H1 (cell line): ENCODE results near the gene CACNG3. TPM values are rescaled to one million over a fixed set of nuclear protein-coding genes. Genes with fewer than 3 reads are reported as not detected.

Source experiments
- CTCF ChIA-PET: fragments of 300-600 bp; sonication (Branson Sonifier 250); formaldehyde crosslinking; loops from one replicate; lab custom pipeline; 2021; ENCODE audit not compliant: partially characterized antibody; lab: Charles Lee
- POLR2A ChIA-PET: fragments of 300-600 bp; sonication (Branson Sonifier 250); formaldehyde crosslinking; loops from one replicate; lab custom pipeline; 2021; ENCODE audit warnings: inconsistent platforms; ENCODE audit not compliant: partially characterized antibody; lab: Charles Lee
- DNase-seq, 2 experiments: peaks; one replicate each; pipeline versions ENCODE4 v3.0.0 to v3.0.0-alpha.2; 2010 to 2022; ENCODE audit warnings: low spot score in 2 of 2, low read depth in 1 of 2, mixed read lengths in 1 of 2
- FAIRE-seq: peaks from 2 replicates; lab custom pipeline; 2011; peaks lifted over from hg19 to GRCh38; lab: Jason Lieb, UNC
- H2AFZ ChIP-seq: 2 replicates; pipeline ENCODE4 v1.8.1; 2012; ENCODE audit warnings: low read length, inconsistent platforms
- H2AK5ac ChIP-seq: 2 replicates; pipeline ENCODE4 v1.6.1; 2013; ENCODE audit warnings: low read depth, low read length
- H2BK120ac ChIP-seq: replicated peaks from 2 replicates; pipeline ENCODE3; 2013; ENCODE audit warnings: low read depth, low read length, inconsistent platforms
- H2BK12ac ChIP-seq: 2 replicates; pipeline ENCODE4 v1.6.1; 2013; ENCODE audit warnings: low read depth, low read length
- H2BK15ac ChIP-seq: 2 replicates; pipeline ENCODE4 v1.6.1; 2013; ENCODE audit warnings: low read length
- H2BK20ac ChIP-seq: 2 replicates; pipeline ENCODE4 v1.6.1; 2013; ENCODE audit warnings: low read length
- H2BK5ac ChIP-seq: 2 replicates; pipeline ENCODE4 v1.6.1; 2013; ENCODE audit warnings: low read depth, low read length
- H3K14ac ChIP-seq: 2 replicates; pipeline ENCODE4 v1.6.1; 2013; ENCODE audit warnings: inconsistent platforms; ENCODE audit not compliant: insufficient read length
- H3K18ac ChIP-seq: 2 replicates; pipeline ENCODE4 v1.6.1; 2013; ENCODE audit warnings: low read length; ENCODE audit errors: extremely low read depth
- H3K23ac ChIP-seq: 2 replicates; pipeline ENCODE4 v1.6.1; 2013; ENCODE audit warnings: inconsistent platforms; ENCODE audit not compliant: insufficient read length
- H3K23me2 ChIP-seq: 2 replicates; pipeline ENCODE4 v1.6.1; 2013; ENCODE audit warnings: low read depth, low read length
- H3K27ac ChIP-seq: 2 replicates; pipeline ENCODE4 v1.6.1; 2011; ENCODE audit warnings: low read depth, low read length, inconsistent platforms
- H3K27me3 ChIP-seq, 4 experiments: replicated peaks in 1 of 4; 1 replicate in 1 of 4; 2 replicates in 3 of 4; pipeline versions ENCODE4 v1.6.1 to v1.8.1; 2011 to 2013; ENCODE audit warnings: low read length in 3 of 4, mild to moderate bottlenecking in 3 of 4, inconsistent platforms in 2 of 4, mixed read lengths in 2 of 4, moderate library complexity in 1 of 4; ENCODE audit not compliant: control insufficient read depth in 3 of 4, insufficient read depth in 3 of 4; ENCODE audit errors: extremely low read depth in 1 of 4
- H3K36me3 ChIP-seq, 4 experiments: 2 replicates each; pipeline versions ENCODE4 v1.6.1 to v1.8.1; 2011 to 2013; ENCODE audit warnings: mild to moderate bottlenecking in 4 of 4, low read length in 3 of 4, moderate library complexity in 2 of 4, control low read depth in 1 of 4, inconsistent platforms in 1 of 4; ENCODE audit not compliant: insufficient read depth in 4 of 4, control insufficient read depth in 2 of 4
- H3K4ac ChIP-seq: replicated peaks from 2 replicates; pipeline ENCODE3; 2013; ENCODE audit warnings: low read length, low read depth, mixed read lengths, inconsistent platforms; ENCODE audit not compliant: insufficient read length
- H3K4me1 ChIP-seq, 4 experiments: replicated peaks in 1 of 4; 1 replicate in 1 of 4; 2 replicates in 3 of 4; pipeline versions ENCODE4 v1.6.1 to v1.8.1; 2011 to 2013; ENCODE audit warnings: low read length in 3 of 4, inconsistent platforms in 2 of 4, mixed read lengths in 1 of 4; ENCODE audit not compliant: insufficient read depth in 4 of 4, control insufficient read depth in 3 of 4
- H3K4me2 ChIP-seq, 2 experiments: 2 replicates each; pipeline versions ENCODE4 v1.6.1 to v1.8.1; 2011 to 2013; ENCODE audit warnings: low read depth in 2 of 2, low read length in 2 of 2, control low read depth in 1 of 2, inconsistent platforms in 1 of 2, mild to moderate bottlenecking in 1 of 2; ENCODE audit not compliant: insufficient read depth in 1 of 2
- H3K4me3 ChIP-seq, 4 experiments: fragments of 200-600, 300-600 bp in 1 of 4; sonication (generic), shearing (Covaris generic), sonication (Bioruptor Twin) in 1 of 4; 2 replicates each; pipeline versions ENCODE4 v1.5.1 to v1.8.1; 2011 to 2016; ENCODE audit warnings: low read length in 4 of 4, low read depth in 3 of 4, control low read depth in 2 of 4, inconsistent platforms in 2 of 4, mild to moderate bottlenecking in 2 of 4, mixed read lengths in 1 of 4, moderate library complexity in 1 of 4; ENCODE audit not compliant: insufficient read depth in 2 of 4; ENCODE audit errors: extremely low read depth in 1 of 4
- H3K56ac ChIP-seq: replicated peaks from 2 replicates; pipeline ENCODE3; 2013; ENCODE audit warnings: low read depth, mild to moderate bottlenecking, mixed read lengths, low read length, inconsistent platforms; ENCODE audit not compliant: insufficient read length
- H3K79me1 ChIP-seq: 2 replicates; pipeline ENCODE4 v1.6.1; 2013; ENCODE audit warnings: low read depth, low read length, control low read depth
- H3K79me2 ChIP-seq, 2 experiments: 2 replicates each; pipeline versions ENCODE4 v1.6.1 to v1.8.1; 2012 to 2013; ENCODE audit warnings: low read length in 2 of 2, mild to moderate bottlenecking in 2 of 2, inconsistent platforms in 1 of 2; ENCODE audit not compliant: insufficient read depth in 2 of 2, control insufficient read depth in 1 of 2
- H3K9ac ChIP-seq, 4 experiments: replicated peaks in 1 of 4; 1 replicate in 1 of 4; 2 replicates in 3 of 4; pipeline versions ENCODE4 v1.6.1 to v1.8.1; 2011 to 2013; ENCODE audit warnings: low read depth in 3 of 4, low read length in 3 of 4, control low read depth in 2 of 4, mild to moderate bottlenecking in 2 of 4, moderate library complexity in 2 of 4, inconsistent platforms in 1 of 4; ENCODE audit errors: extremely low read depth in 1 of 4
- H3K9me3 ChIP-seq, 2 experiments: 2 replicates each; pipeline versions ENCODE4 v1.6.1 to v1.8.1; 2012 to 2013; ENCODE audit warnings: mild to moderate bottlenecking in 2 of 2, moderate library complexity in 2 of 2, control low read depth in 1 of 2, inconsistent platforms in 1 of 2, low read depth in 1 of 2, low read length in 1 of 2, mixed read lengths in 1 of 2; ENCODE audit not compliant: insufficient read depth in 2 of 2
- H4K20me1 ChIP-seq, 2 experiments: replicated peaks in 1 of 2; 2 replicates each; pipeline versions ENCODE3 to v1.8.1; 2011 to 2013; ENCODE audit warnings: inconsistent platforms in 2 of 2, low read length in 2 of 2, mild to moderate bottlenecking in 1 of 2; ENCODE audit not compliant: insufficient read depth in 2 of 2, control insufficient read depth in 1 of 2
- H4K5ac ChIP-seq: 2 replicates; pipeline ENCODE4 v1.6.1; 2013; ENCODE audit warnings: low read length, low read depth, mixed read lengths, inconsistent platforms; ENCODE audit not compliant: insufficient read length
- H4K8ac ChIP-seq: 2 replicates; pipeline ENCODE4 v1.8.0; 2013; ENCODE audit warnings: mild to moderate bottlenecking, moderate library complexity, low read length, inconsistent platforms; ENCODE audit not compliant: insufficient read depth; ENCODE audit errors: extremely low read depth
- H4K91ac ChIP-seq: replicated peaks from 2 replicates; pipeline ENCODE3; 2013; ENCODE audit warnings: low read length, mixed read lengths, inconsistent platforms; ENCODE audit not compliant: insufficient read length
- ASH2L ChIP-seq: fragments of 200-600, 300-600 bp; sonication (generic); IDR thresholded peaks from one replicate; pipeline ENCODE4 v1.7.1; 2017; ENCODE audit warnings: low read length
- BACH1 ChIP-seq: IDR thresholded peaks from 2 replicates; pipeline ENCODE4 v1.6.1; 2012; ENCODE audit warnings: low read length, improper control_type of control experiment
- CBX5 ChIP-seq: fragments of 300-800, 300-1000 bp; sonication (generic); IDR thresholded peaks from 2 replicates; pipeline ENCODE4 v1.7.1; 2016; ENCODE audit warnings: antibody characterized with exemption, low read length, low read depth
- CHD2 ChIP-seq: IDR thresholded peaks from 2 replicates; pipeline ENCODE4 v1.6.1; 2012; ENCODE audit warnings: low read length, improper control_type of control experiment
- EP300 ChIP-seq, 2 experiments: IDR thresholded peaks; 1 replicate in 1 of 2; 2 replicates in 1 of 2; pipeline ENCODE4 v1.6.1; 2011 to 2012; ENCODE audit warnings: low read depth in 2 of 2, low read length in 2 of 2, mild to moderate bottlenecking in 2 of 2, borderline replicate concordance in 1 of 2, inconsistent platforms in 1 of 2, moderate library complexity in 1 of 2
- KDM4A ChIP-seq: IDR thresholded peaks from one replicate; pipeline ENCODE4 v1.7.1; 2012; ENCODE audit warnings: low read depth, mild to moderate bottlenecking, moderate library complexity, low read length, inconsistent platforms; ENCODE audit not compliant: severe bottlenecking
- KDM5A ChIP-seq: fragments of 200-600 bp; IDR thresholded peaks from 2 replicates; pipeline ENCODE4 v1.7.1; 2012; ENCODE audit warnings: mild to moderate bottlenecking, low read length, inconsistent platforms, mixed read lengths
- RFX5 ChIP-seq: IDR thresholded peaks from 2 replicates; pipeline ENCODE4 v1.6.1; 2011; ENCODE audit warnings: low read depth, low read length, improper control_type of control experiment, borderline replicate concordance
- TCF12 ChIP-seq: IDR thresholded peaks from 2 replicates; pipeline ENCODE4 v1.6.1; 2011; ENCODE audit warnings: low read depth, mild to moderate bottlenecking, low read length
- TEAD4 ChIP-seq: IDR thresholded peaks from 2 replicates; pipeline ENCODE4 v1.6.1; 2012; ENCODE audit warnings: low read depth, low read length, inconsistent platforms, mixed read lengths
- USF2 ChIP-seq: IDR thresholded peaks from 2 replicates; pipeline ENCODE4 v1.6.1; 2011; ENCODE audit warnings: low read length, improper control_type of control experiment
- ZNF274 ChIP-seq: IDR thresholded peaks from 2 replicates; pipeline ENCODE4 v1.7.0; 2012; ENCODE audit warnings: low read length, borderline replicate concordance; ENCODE audit errors: extremely low read depth
- WGBS, 2 experiments: shearing (Covaris generic) in 1 of 2; methylation state at CpG; one replicate each; pipeline versions ENCODE4 v1.1.6 to v1.1.7; 2013 to 2015; ENCODE audit warnings: low lambda C conversion rate in 2 of 2, mixed read lengths in 2 of 2, inconsistent platforms in 1 of 2, low coverage in 1 of 2, missing lambda C conversion rate in 1 of 2; ENCODE audit not compliant: insufficient replicate concordance in 2 of 2, insufficient coverage in 1 of 2, insufficient read length in 1 of 2; ENCODE audit errors: extremely low coverage in 1 of 2, missing lambda C conversion rate in 1 of 2; 5-methylcytosine and 5-hydroxymethylcytosine counted together
- polyA plus RNA-seq, 7 experiments: library from polyadenylated mRNA; depleted of rRNA in 3 of 7; stranded (reverse) in 5 of 7; unstranded in 2 of 7; fragments of >200 nt in 5 of 7; fragments of 200-250 nt in 2 of 7; gene quantifications; 1 replicate in 5 of 7; 2 replicates in 1 of 7; 4 replicates in 1 of 7; pipeline versions ENCODE4 v1.2.1 to v1.2.3, GENCODE V29; 2011 to 2013; ENCODE audit warnings: missing spikeins in 2 of 7, mixed read lengths in 2 of 7
- total RNA-seq: library from RNA; stranded (reverse); fragmentation: NEBNext Ultra II Directional; extraction: Animal tissue kit (Norgen Biotek cat#: 25700); gene quantifications from 2 replicates; pipeline ENCODE4 v1.2.1, GENCODE V29; 2021

Gene CACNG3
- total and polyA plus RNA-seq, 2 of the 8 experiments (the other 6 are each of a cell fraction or from before 2014, with no cell fraction given) = 0.12 TPM; not detected in 1

- POLR2A ChIA-PET = no interaction called here
- Histone ChIP-seq H3K56ac (no peak overlapping the region), H2AFZ (no peak overlapping the region), H2BK5ac (no peak overlapping the region), H3K9ac (no peak overlapping the region), H3K4ac (no peak overlapping the region), H2BK120ac (no peak overlapping the region), H3K36me3 (no peaks in the 10 kb centered on the region), H3K79me2 (no peaks in the 10 kb centered on the region), H2BK20ac (no peak overlapping the region), H3K27ac (no peak overlapping the region), H2AK5ac (no peak overlapping the region), H3K14ac (no peak overlapping the region), H3K4me3 (no peak overlapping the region), H4K8ac (no peak overlapping the region), H4K91ac (no peak overlapping the region), H4K20me1 (no peaks in the 10 kb centered on the region), H4K5ac (no peak overlapping the region), H3K79me1 (no peaks in the 10 kb centered on the region), H3K23ac (no peak overlapping the region), H3K23me2 (no peaks in the 10 kb centered on the region), H2BK15ac (no peak overlapping the region), H3K4me2 (no peak overlapping the region), H3K27me3 (no peaks in the 10 kb centered on the region), H3K18ac (no peak overlapping the region), H3K4me1 (no peaks in the 10 kb centered on the region; a peak in 2 of 7 replicates), H2BK12ac (no peak overlapping the region), H3K9me3 (peaks cover 0 to 5% of the 10 kb centered on the region in 2 experiments; a peak in 1 of 4 replicates)
- 89% methylated on average over 8 of the region's 8 CpGs; no CpG with 5 or more reads in 1 of the 2 experiments for WGBS, 2 experiments
- DNase-seq (no peak), FAIRE-seq (no peak)
- CTCF ChIA-PET = interaction anchor here (0.8 to 1.2 kb wide), 4 partner anchors 9 to 231 kb away, joined by 3 to 4 read pairs (median 3); no protein-coding TSS in a partner anchor
- TF ChIP-seq TEAD4 (no peak), RFX5 (no peak), EP300 (IDR thresholded peaks at IDR 0.05; ENCODE audit: borderline replicate concordance in 1 of 2, low read depth in 2 of 2, low read length in 2 of 2) (no peak), USF2 (no peak), ZNF274 (no peak), KDM5A (no peak), ASH2L (no peak), BACH1 (no peak), KDM4A (no peak), TCF12 (no peak), CBX5 (no peak), CHD2 (no peak)
Measured at GRCh38 chr16:24273508-24274182, 17.5 kb downstream of the CACNG3 start.
